ENCODE results near the gene LMAN2L. TPM values are rescaled to one million over a fixed set of nuclear protein-coding genes. Genes with fewer than 3 reads are reported as not detected.

LMAN2L gene
- total RNA-seq = 10 to 100 TPM; 21.9 to 39.8 (median 24.3) TPM

- DNase-seq (ENCODE audit: low spot score in 2 of 2) = peak; percentile 97 to 99
- no peaks in the 10 kb centered on the region for H3K27me3 ChIP-seq
- no peaks in the 10 kb centered on the region for H3K36me3 ChIP-seq
- H3K9me3 ChIP-seq = no peaks in the 10 kb centered on the region
- intact Hi-C loops (cut with DNase I; ENCODE audit: low total_unique reads) = no loop called here
- peaks cover 3 to 16% of the 10 kb centered on the region in 2 donors for H3K4me1 ChIP-seq
- TF ChIP-seq POLR2AphosphoS5 (IDR thresholded peaks at IDR 0.05) = peak; percentile 48 to 80 (median 70)
- no peak for TF ChIP-seq CTCF (IDR thresholded peaks at IDR 0.05)
- TF ChIP-seq POLR2A (IDR thresholded peaks at IDR 0.05) = no peak
- H3K27ac ChIP-seq = peak within 1 kb of the TSS; percentile 85 to 88
- peak within 1 kb of the TSS; percentile 84 to 91 (median 87) for H3K4me3 ChIP-seq
Observed at GRCh38 chr2:96739633-96740428, at the start of gene LMAN2L. Gene LMAN2L, minus strand, starts transcription at chr2:96740064. Its CDS starts 24 bp downstream, at chr2:96740040.

- no peaks in the 10 kb centered on the region for H3K36me3 ChIP-seq
- no peaks in the 10 kb centered on the region for H3K4me1 ChIP-seq
- intact Hi-C loops (cut with DNase I; ENCODE audit: low total_unique reads) = no loop called here
- H3K9me3 ChIP-seq = no peaks in the 10 kb centered on the region
- H3K4me3 ChIP-seq = no peak overlapping the region
- H3K27ac ChIP-seq = peak overlapping the region in 1 of 2 donors; percentile 66
- DNase-seq (ENCODE audit: low spot score in 2 of 2) = no peak
- TF ChIP-seq CTCF (IDR thresholded peaks at IDR 0.05) (no peak), POLR2A (IDR thresholded peaks at IDR 0.05) (no peak), POLR2AphosphoS5 (IDR thresholded peaks at IDR 0.05) (no peak)
- no peaks in the 10 kb centered on the region for H3K27me3 ChIP-seq
Observed at GRCh38 chr2:96789245-96789617, 49.4 kb upstream of the LMAN2L start.

GRCh38 chr2:96788442-96789244 lies 48.8 kb upstream of the LMAN2L start:
- intact Hi-C loops (cut with DNase I; ENCODE audit: low total_unique reads) = no loop called here
- DNase-seq (ENCODE audit: low spot score in 2 of 2) = peak in 1 of 2 donors; percentile 57

GRCh38 chr2:96787411-96787810 lies 47.5 kb upstream of the LMAN2L start:
- TF ChIP-seq POLR2AphosphoS5 (IDR thresholded peaks at IDR 0.05) (no peak), POLR2A (IDR thresholded peaks at IDR 0.05) (no peak), CTCF (IDR thresholded peaks at IDR 0.05) (no peak)
- no peak for DNase-seq (ENCODE audit: low spot score in 2 of 2)
- Histone ChIP-seq H3K36me3 (no peaks in the 10 kb centered on the region), H3K27me3 (no peaks in the 10 kb centered on the region), H3K4me1 (no peaks in the 10 kb centered on the region), H3K9me3 (no peaks in the 10 kb centered on the region), H3K27ac (peak overlapping the region in 1 of 2 donors; percentile 66), H3K4me3 (no peak overlapping the region)
- intact Hi-C loops (cut with DNase I; ENCODE audit: low total_unique reads) = no loop called here

More at GRCh38 chr2:96788442-96789244, 48.8 kb upstream of the LMAN2L start:
- no peaks in the 10 kb centered on the region for H3K36me3 ChIP-seq
- no peaks in the 10 kb centered on the region for H3K4me1 ChIP-seq
- no peaks in the 10 kb centered on the region for H3K9me3 ChIP-seq
- TF ChIP-seq POLR2AphosphoS5 (IDR thresholded peaks at IDR 0.05) = no peak
- no peak for TF ChIP-seq POLR2A (IDR thresholded peaks at IDR 0.05)
- TF ChIP-seq CTCF (IDR thresholded peaks at IDR 0.05) = no peak
- peak overlapping the region in 1 of 2 donors; percentile 66 for H3K27ac ChIP-seq
- H3K4me3 ChIP-seq = no peak overlapping the region
- H3K27me3 ChIP-seq = no peaks in the 10 kb centered on the region

GRCh38 chr2:96783388-96783787 lies 43.5 kb upstream of the LMAN2L start:
- TF ChIP-seq POLR2A (IDR thresholded peaks at IDR 0.05) = no peak
- TF ChIP-seq CTCF (IDR thresholded peaks at IDR 0.05) = no peak
- TF ChIP-seq POLR2AphosphoS5 (IDR thresholded peaks at IDR 0.05) = no peak
- no peaks in the 10 kb centered on the region for H3K27me3 ChIP-seq

More at GRCh38 chr2:96783388-96783787, 43.5 kb upstream of the LMAN2L start:
- intact Hi-C loops (cut with DNase I; ENCODE audit: low total_unique reads) = no loop called here
- H3K4me3 ChIP-seq = no peak overlapping the region
- H3K9me3 ChIP-seq = no peaks in the 10 kb centered on the region
- H3K4me1 ChIP-seq = no peaks in the 10 kb centered on the region
- H3K27ac ChIP-seq = no peak overlapping the region
- no peaks in the 10 kb centered on the region for H3K36me3 ChIP-seq
- no peak for DNase-seq (ENCODE audit: low spot score in 2 of 2)
